HepG2 (cell line): ENCODE results near the gene SRRM3. TPM values are rescaled to one million over a fixed set of nuclear protein-coding genes. Genes with fewer than 3 reads are reported as not detected.

ENCODE experiments used
- CREB1 ChIP-seq, 2 experiments: fragments of 450-650 bp in 1 of 2; IDR thresholded peaks; 2 replicates each; pipeline ENCODE4 v1.6.1; 2016 to 2017; ENCODE audit warnings: control low read depth in 1 of 2, mild to moderate bottlenecking in 1 of 2, missing compliant biosample characterization in 1 of 2, missing genetic modification characterization in 1 of 2
- ELF1 ChIP-seq: sonication (generic); formaldehyde crosslinking; IDR thresholded peaks from 2 replicates; pipeline ENCODE4 v1.4.0; 2020; ENCODE audit warnings: missing genetic modification reagents
- ETV6 ChIP-seq: sonication (generic); formaldehyde crosslinking; conservative IDR thresholded peaks from 2 replicates; pipeline ENCODE4 v1.4.0; 2020; ENCODE audit warnings: missing genetic modification reagents
- HNF4G ChIP-seq, 2 experiments: sonication (generic) in 1 of 2; formaldehyde crosslinking in 1 of 2; IDR thresholded peaks; 2 replicates each; pipeline versions ENCODE4 v1.4.0 to v1.6.1; 2011 to 2020; ENCODE audit warnings: borderline replicate concordance in 2 of 2, low read depth in 2 of 2, mild to moderate bottlenecking in 2 of 2, low read length in 1 of 2, missing genetic modification reagents in 1 of 2, moderate library complexity in 1 of 2
- MIER2 ChIP-seq: IDR thresholded peaks from 2 replicates; pipeline ENCODE4 v1.6.1; 2016; ENCODE audit warnings: missing biosample characterization, missing genetic modification reagents
- MXI1 ChIP-seq: IDR thresholded peaks from 3 replicates; pipeline ENCODE4 v1.6.1; 2012; ENCODE audit warnings: low read depth, low read length, inconsistent platforms, borderline replicate concordance
- NFKB2 ChIP-seq: sonication (generic); formaldehyde crosslinking; IDR thresholded peaks from 2 replicates; pipeline ENCODE4 v1.4.0; 2020; ENCODE audit warnings: missing genetic modification reagents, borderline replicate concordance
- PAX8 ChIP-seq: sonication (generic); formaldehyde crosslinking; IDR thresholded peaks from 2 replicates; pipeline ENCODE4 v1.8.0; 2022; ENCODE audit warnings: mild to moderate bottlenecking, missing genetic modification reagents, borderline replicate concordance
- SRY ChIP-seq: sonication (generic); formaldehyde crosslinking; IDR thresholded peaks from 2 replicates; pipeline ENCODE4 v1.8.0; 2022; ENCODE audit warnings: mild to moderate bottlenecking, missing genetic modification reagents
- ZNF225 ChIP-seq: sonication (generic); formaldehyde crosslinking; IDR thresholded peaks from 2 replicates; pipeline ENCODE4 v1.4.0; 2020; ENCODE audit warnings: mild to moderate bottlenecking, missing genetic modification reagents
- ZNF34 ChIP-seq: sonication (generic); formaldehyde crosslinking; IDR thresholded peaks from 2 replicates; pipeline ENCODE4 v1.4.0; 2020; ENCODE audit warnings: mild to moderate bottlenecking, missing genetic modification reagents, borderline replicate concordance
- ZNF501 ChIP-seq: sonication (generic); formaldehyde crosslinking; IDR thresholded peaks from 2 replicates; pipeline ENCODE4 v1.5.1; 2020; ENCODE audit warnings: mild to moderate bottlenecking, moderate library complexity, missing genetic modification reagents
- ZNF577 ChIP-seq: sonication (generic); formaldehyde crosslinking; IDR thresholded peaks from 2 replicates; pipeline ENCODE4 v1.4.0; 2020; ENCODE audit warnings: mild to moderate bottlenecking, low read depth, missing genetic modification reagents, borderline replicate concordance
- polyA plus RNA-seq, 8 experiments: library from polyadenylated mRNA; depleted of rRNA in 3 of 8; stranded (reverse) in 7 of 8; unstranded in 1 of 8; fragments of >200 nt; fragmentation: Illumina TruSeq in 4 of 8; extraction: Trizol in 4 of 8; gene quantifications; 2 replicates each; pipeline versions ENCODE4 v1.2.1 to v1.2.3, GENCODE V29; 2011 to 2016; ENCODE audit warnings: low read depth in 4 of 8, missing spikeins in 1 of 8, mixed read lengths in 1 of 8; ENCODE audit not compliant: insufficient read depth in 1 of 8
- total RNA-seq, 5 experiments: library from RNA; depleted of rRNA; stranded (reverse); fragments of >200 nt; fragmentation: Illumina TruSeq; extraction: Trizol; gene quantifications; 2 replicates each; pipeline ENCODE4 v1.2.3, GENCODE V29; 2016; ENCODE audit warnings: low read depth in 1 of 5
- TF ChIP-seq, protein P1 (sequence below): sonication (generic); formaldehyde crosslinking; IDR thresholded peaks from 2 replicates; pipeline ENCODE4 v1.4.0; 2020; ENCODE audit warnings: missing genetic modification reagents, mild to moderate bottlenecking, borderline replicate concordance
- TF ChIP-seq, protein P2 (sequence below): sonication (generic); formaldehyde crosslinking; IDR thresholded peaks from 2 replicates; pipeline ENCODE4 v1.4.0; 2020; ENCODE audit warnings: missing genetic modification reagents
- TF ChIP-seq, protein P3 (sequence below): sonication (generic); formaldehyde crosslinking; IDR thresholded peaks from 2 replicates; pipeline ENCODE4 v1.4.0; 2020; ENCODE audit warnings: missing genetic modification reagents, low read depth, mild to moderate bottlenecking, borderline replicate concordance
- TF ChIP-seq, protein P4 (sequence below): sonication (generic); formaldehyde crosslinking; IDR thresholded peaks from 2 replicates; pipeline ENCODE4 v1.4.0; 2020; ENCODE audit warnings: missing genetic modification reagents

The SRRM3 gene
- total and polyA plus RNA-seq, 2 of the 13 experiments (the other 11 are each of a cell fraction or from before 2014, with no cell fraction given), result 0.13 to 0.54 TPM

DNA sequence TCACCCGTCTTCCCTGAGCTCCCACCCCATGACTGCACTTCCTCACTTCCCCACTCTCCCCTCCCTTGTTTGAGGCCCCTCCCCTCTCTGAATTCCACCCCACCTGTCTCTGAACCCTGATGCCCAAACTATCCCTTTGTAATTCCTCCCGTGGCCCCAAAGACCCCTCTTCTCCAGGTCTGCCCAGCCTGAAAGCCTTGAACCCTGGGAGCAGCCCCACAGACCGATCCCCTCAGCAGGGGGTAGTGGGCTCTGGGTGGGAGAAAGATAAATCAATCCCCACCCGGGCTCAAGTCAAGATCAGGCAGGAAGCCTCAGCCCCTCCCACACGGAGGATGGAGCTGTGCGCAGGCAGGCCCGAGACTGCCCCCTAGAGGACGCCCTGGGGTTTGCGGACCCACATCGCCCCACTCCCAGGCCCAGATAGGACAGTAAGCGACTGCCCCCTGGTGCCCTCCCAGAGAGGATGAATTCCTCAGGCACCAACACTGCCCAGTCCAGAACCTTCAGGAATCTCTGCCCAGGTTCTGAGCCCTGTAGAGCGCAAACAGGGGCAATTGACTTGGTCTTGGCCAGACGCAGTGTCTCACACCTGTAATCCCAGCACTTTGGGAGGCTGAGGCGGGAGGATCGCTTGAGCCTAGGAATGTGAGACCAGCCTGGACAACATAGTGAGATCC, 112.5 kb downstream of the SRRM3 start (continued):
- TF ChIP-seq, protein P1, sequence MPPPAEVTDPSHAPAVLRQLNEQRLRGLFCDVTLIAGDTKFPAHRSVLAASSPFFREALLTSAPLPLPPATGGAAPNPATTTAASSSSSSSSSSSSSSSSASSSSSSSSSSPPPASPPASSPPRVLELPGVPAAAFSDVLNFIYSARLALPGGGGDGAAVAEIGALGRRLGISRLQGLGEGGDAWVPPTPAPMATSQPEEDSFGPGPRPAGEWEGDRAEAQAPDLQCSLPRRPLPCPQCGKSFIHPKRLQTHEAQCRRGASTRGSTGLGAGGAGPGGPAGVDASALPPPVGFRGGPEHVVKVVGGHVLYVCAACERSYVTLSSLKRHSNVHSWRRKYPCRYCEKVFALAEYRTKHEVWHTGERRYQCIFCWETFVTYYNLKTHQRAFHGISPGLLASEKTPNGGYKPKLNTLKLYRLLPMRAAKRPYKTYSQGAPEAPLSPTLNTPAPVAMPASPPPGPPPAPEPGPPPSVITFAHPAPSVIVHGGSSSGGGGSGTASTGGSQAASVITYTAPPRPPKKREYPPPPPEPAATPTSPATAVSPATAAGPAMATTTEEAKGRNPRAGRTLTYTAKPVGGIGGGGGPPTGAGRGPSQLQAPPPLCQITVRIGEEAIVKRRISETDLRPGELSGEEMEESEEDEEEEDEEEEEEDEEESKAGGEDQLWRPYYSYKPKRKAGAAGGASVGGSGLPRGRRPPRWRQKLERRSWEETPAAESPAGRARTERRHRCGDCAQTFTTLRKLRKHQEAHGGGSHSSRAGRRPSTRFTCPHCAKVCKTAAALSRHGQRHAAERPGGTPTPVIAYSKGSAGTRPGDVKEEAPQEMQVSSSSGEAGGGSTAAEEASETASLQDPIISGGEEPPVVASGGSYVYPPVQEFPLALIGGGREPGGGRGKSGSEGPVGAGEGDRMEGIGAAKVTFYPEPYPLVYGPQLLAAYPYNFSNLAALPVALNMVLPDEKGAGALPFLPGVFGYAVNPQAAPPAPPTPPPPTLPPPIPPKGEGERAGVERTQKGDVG (CRISPR knock-in tag), result 0 out of 2 replicates have a peak, but pooled peaks have one; percentile 36
- TF ChIP-seq ZNF34 (CRISPR knock-in tag) (0 out of 2 replicates have a peak, but pooled peaks have one; percentile 31), ZNF225 (CRISPR knock-in tag) (peak; percentile 68; the same call in 1 of the 2 replicates), NFKB2 (peak; percentile 76; the same call in 1 of the 2 replicates), HNF4G (IDR thresholded peaks at IDR 0.05; ENCODE audit: borderline replicate concordance, low read depth, low read length) (no peak), HNF4G (CRISPR knock-in tag; IDR thresholded peaks at IDR 0.05; ENCODE audit: borderline replicate concordance, low read depth) (peak; percentile 44; the same call in 1 of the 2 replicates), MXI1 (peak; percentile 67; the same call in 1 of the 3 replicates), ETV6 (CRISPR knock-in tag) (peak; percentile 80; the same call in 1 of the 2 replicates), ZNF501 (peak; percentile 44; the same call in 1 of the 2 replicates), MIER2 (CRISPR knock-in tag) (peak; percentile 81; the same call in 1 of the 2 replicates), ZNF577 (CRISPR knock-in tag) (no peak), PAX8 (CRISPR knock-in tag) (no peak), SRY (CRISPR knock-in tag) (no peak), CREB1 (IDR thresholded peaks at IDR 0.05) (no peak), CREB1 (CRISPR knock-in tag; IDR thresholded peaks at IDR 0.05) (no peak), ELF1 (CRISPR knock-in tag) (peak; percentile 53; the same call in 1 of the 2 replicates)
- TF ChIP-seq, protein P2, sequence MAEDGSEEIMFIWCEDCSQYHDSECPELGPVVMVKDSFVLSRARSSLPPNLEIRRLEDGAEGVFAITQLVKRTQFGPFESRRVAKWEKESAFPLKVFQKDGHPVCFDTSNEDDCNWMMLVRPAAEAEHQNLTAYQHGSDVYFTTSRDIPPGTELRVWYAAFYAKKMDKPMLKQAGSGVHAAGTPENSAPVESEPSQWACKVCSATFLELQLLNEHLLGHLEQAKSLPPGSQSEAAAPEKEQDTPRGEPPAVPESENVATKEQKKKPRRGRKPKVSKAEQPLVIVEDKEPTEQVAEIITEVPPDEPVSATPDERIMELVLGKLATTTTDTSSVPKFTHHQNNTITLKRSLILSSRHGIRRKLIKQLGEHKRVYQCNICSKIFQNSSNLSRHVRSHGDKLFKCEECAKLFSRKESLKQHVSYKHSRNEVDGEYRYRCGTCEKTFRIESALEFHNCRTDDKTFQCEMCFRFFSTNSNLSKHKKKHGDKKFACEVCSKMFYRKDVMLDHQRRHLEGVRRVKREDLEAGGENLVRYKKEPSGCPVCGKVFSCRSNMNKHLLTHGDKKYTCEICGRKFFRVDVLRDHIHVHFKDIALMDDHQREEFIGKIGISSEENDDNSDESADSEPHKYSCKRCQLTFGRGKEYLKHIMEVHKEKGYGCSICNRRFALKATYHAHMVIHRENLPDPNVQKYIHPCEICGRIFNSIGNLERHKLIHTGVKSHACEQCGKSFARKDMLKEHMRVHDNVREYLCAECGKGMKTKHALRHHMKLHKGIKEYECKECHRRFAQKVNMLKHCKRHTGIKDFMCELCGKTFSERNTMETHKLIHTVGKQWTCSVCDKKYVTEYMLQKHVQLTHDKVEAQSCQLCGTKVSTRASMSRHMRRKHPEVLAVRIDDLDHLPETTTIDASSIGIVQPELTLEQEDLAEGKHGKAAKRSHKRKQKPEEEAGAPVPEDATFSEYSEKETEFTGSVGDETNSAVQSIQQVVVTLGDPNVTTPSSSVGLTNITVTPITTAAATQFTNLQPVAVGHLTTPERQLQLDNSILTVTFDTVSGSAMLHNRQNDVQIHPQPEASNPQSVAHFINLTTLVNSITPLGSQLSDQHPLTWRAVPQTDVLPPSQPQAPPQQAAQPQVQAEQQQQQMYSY (CRISPR knock-in tag), result peak; percentile 53; the same call in 1 of the 2 replicates
- TF ChIP-seq, protein P3, sequence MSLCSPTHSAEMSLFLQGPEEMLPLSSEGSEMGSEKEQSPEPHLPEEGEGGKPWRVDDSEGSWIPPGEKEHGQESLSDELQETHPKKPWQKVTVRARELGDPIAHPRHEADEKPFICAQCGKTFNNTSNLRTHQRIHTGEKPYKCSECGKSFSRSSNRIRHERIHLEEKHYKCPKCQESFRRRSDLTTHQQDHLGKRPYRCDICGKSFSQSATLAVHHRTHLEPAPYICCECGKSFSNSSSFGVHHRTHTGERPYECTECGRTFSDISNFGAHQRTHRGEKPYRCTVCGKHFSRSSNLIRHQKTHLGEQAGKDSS (CRISPR knock-in tag), result peak; percentile 75; the same call in 1 of the 2 replicates
- TF ChIP-seq, protein P4, sequence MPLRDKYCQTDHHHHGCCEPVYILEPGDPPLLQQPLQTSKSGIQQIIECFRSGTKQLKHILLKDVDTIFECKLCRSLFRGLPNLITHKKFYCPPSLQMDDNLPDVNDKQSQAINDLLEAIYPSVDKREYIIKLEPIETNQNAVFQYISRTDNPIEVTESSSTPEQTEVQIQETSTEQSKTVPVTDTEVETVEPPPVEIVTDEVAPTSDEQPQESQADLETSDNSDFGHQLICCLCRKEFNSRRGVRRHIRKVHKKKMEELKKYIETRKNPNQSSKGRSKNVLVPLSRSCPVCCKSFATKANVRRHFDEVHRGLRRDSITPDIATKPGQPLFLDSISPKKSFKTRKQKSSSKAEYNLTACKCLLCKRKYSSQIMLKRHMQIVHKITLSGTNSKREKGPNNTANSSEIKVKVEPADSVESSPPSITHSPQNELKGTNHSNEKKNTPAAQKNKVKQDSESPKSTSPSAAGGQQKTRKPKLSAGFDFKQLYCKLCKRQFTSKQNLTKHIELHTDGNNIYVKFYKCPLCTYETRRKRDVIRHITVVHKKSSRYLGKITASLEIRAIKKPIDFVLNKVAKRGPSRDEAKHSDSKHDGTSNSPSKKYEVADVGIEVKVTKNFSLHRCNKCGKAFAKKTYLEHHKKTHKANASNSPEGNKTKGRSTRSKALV (CRISPR knock-in tag), result 0 out of 2 replicates have a peak, but pooled peaks have one; percentile 64
